ENCODE measurements around the gene SMOC2.
A peak's percentile ranks its signal among the peaks of the same experiment; 100 is the strongest.

SMOC2 gene

DNA sequence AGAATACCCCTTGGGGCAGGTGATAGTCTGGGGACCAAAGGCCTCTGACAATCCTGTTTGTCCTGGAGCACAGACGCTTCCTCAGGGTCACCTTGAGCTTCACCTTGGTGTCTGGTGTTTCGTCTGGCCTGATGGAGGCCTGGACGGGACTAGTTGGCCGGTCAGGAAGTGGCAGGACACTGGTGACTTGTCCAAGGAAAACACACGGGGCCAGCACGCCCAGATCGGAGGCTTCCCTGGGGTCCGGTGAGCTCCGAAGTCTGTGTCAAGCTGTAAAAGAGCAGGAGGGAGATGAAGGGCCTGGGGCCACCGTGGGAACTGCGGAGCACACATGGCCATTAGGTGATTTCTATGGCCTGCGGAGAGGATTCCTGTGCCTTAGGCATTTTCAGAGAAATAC lies 67.9 kb downstream of the SMOC2 start:
- DNase-seq (ENCODE audit: insufficient read length, low spot score), result no peak
- FAIRE-seq, result no peak

GRCh38 chr6:168513766-168514165 lies 72.8 kb downstream of the SMOC2 start:
- no peak for DNase-seq (ENCODE audit: insufficient read length, low spot score)

GRCh38 chr6:168514216-168514615 lies 73.2 kb downstream of the SMOC2 start:
- FAIRE-seq, result no peak
- DNase-seq (ENCODE audit: insufficient read length, low spot score), result no peak

More at GRCh38 chr6:168513766-168514165, 72.8 kb downstream of the SMOC2 start:
- no peak for FAIRE-seq

- no peak for DNase-seq (ENCODE audit: insufficient read length, low spot score)
- no peak for FAIRE-seq
Measured at GRCh38 chr6:168515376-168515775, 74.4 kb downstream of the SMOC2 start.

- no peak for DNase-seq (ENCODE audit: insufficient read length, low spot score)
- no peak for FAIRE-seq
Measured at GRCh38 chr6:168516944-168517741, 76.2 kb downstream of the SMOC2 start.

- FAIRE-seq (no peak), DNase-seq (ENCODE audit: insufficient read length, low spot score) (no peak)
Measured at GRCh38 chr6:168517742-168518347, 76.9 kb downstream of the SMOC2 start.

DNA sequence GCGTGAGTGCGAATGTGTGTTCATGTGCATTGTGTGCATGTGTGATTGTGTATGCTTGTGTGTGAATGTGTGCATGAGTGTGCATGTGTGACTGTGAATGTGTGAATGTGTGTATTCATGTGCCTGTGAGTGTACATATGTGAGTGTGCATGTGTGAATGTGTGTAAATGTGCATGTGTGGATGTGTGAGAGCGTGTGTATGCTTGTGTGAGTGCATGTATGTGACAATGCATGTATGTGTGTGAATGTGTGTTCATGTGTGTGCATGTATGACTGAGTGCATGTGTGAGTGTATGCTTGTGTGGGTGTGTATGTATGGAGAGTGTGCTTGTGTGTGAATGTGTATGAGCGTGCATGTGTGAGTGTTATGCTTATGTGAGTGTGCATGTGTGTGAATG lies 77.4 kb downstream of the SMOC2 start:
- no peak for DNase-seq (ENCODE audit: insufficient read length, low spot score)
- FAIRE-seq, result no peak

DNA sequence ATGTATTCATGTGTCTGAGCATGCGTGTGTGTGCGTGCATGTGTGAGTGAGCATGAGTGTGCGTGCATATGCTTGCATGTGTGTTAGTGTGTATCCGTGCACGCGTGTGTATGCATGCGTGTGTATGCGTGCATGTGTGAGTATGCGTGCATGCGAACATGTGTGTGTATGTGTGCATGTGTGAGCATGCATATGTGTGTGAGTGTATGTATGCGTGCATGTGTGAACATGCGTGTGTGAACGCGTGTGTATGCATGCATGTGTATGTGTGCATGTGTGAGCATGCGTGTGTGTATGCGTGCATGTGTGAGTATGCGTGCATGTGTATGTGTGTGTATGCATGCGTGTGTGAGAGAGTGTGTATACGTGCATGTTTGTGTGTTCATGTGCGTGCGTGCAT lies 77.9 kb downstream of the SMOC2 start:
- DNase-seq (ENCODE audit: insufficient read length, low spot score) (no peak), FAIRE-seq (no peak)

GRCh38 chr6:168520233-168520632 lies 79.2 kb downstream of the SMOC2 start:
- no peak for FAIRE-seq
- no peak for DNase-seq (ENCODE audit: insufficient read length, low spot score)

DNA sequence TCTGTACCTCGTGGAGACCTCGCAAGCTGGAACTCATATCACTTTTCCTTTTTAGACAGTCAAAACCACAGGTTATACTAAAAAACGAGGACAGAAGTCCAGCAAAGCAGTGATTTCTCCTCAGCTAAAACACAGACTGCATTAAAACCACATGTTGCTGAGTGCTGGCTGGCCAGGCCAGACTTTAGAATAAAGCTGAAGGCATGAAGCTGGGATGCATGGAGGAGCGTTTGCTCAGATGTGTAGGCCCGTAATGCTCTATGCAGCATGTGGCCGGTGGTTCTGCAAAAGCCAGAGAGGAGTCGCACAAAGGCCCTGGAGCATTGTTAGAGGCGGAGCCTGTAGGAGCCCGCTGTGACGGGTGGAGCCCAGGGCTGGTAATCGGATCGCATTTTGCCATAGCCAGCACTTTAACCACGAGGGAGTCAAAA lies 83.6 kb downstream of the SMOC2 start:
- DNase-seq (ENCODE audit: insufficient read length, low spot score) (no peak), FAIRE-seq (no peak)

DNA sequence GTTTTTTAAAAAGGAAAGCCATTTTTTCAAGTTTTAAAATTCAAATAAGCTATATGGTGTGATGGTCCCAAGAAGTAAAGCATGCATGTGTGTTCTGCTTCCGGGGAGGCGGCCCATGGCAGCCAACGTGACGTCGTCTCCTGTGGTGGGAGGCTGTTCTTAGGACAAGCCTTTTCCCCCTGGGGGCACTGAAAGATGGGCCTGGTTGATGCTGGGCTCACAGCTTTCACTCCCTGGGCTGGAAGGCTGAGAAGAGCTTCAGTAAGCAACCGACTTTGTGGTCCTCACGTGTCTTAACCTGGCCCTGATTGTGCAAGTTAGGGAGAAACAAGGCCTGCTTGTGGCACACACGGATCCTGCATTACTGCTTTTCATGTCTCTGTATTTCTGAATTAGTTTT lies 84.1 kb downstream of the SMOC2 start:
- no peak for DNase-seq (ENCODE audit: insufficient read length, low spot score)
- no peak for FAIRE-seq

DNA sequence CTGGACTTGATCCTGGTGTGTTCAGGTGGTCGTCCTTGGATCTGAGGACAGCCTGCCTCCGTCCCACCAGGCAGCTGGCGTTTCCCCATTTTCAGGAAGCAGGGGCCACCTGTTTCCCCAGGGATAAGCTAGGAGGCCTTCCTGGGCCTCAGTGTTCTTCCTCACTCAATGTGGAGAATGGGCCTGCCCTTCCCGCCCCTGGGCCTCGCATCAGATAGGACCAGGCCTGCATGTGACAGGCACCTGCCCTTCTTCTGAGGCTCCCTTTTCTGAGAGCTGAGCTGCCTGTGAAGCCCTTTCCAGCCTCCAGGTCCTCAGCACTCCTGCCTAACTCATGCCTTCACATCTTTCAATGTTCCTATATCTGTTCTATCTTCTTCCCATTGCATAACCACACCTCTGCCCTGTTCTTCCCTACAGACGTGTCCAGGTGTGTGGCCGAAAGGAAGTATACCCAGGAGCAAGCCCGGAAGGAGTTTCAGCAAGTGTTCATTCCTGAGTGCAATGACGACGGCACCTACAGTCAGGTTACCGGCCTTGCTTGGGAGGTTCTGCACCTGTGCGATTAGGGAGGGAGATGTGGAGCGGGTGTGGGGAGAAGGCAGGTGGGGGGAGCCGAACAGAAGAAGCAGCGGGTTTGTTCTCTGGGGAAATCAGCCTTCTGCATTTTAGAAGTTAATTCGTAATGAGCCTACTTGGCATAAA lies 85.1 kb downstream of the SMOC2 start:
- FAIRE-seq (no peak), DNase-seq (ENCODE audit: insufficient read length, low spot score) (no peak)

DNA sequence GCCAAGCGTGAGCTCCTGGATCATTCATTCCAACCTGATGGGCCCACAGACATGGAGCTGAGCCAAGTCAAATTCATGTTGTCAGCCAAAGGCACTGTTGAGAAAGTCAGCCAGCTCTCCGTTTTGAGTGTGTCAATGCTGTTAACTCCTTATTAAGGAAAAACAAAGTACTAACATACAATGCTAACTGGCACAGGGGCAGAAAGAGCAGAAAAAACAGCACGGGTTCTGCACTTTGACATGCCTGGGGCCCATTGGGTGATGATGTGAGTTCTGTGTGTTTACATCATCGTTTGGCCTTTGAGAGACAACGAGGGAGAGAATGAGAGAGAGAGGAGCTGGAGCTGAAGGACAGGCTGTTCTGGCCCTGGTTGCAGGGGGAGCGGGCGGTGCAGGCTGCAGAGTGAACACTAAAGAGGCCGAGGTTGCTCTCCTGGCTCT lies 85.9 kb downstream of the SMOC2 start:
- FAIRE-seq, result no peak

GRCh38 chr6:168527451-168528210 lies 86.6 kb downstream of the SMOC2 start:
- no peak for FAIRE-seq

More for the DNA sequence above, 85.9 kb downstream of the SMOC2 start:
- DNase-seq (ENCODE audit: insufficient read length, low spot score), result no peak

DNA sequence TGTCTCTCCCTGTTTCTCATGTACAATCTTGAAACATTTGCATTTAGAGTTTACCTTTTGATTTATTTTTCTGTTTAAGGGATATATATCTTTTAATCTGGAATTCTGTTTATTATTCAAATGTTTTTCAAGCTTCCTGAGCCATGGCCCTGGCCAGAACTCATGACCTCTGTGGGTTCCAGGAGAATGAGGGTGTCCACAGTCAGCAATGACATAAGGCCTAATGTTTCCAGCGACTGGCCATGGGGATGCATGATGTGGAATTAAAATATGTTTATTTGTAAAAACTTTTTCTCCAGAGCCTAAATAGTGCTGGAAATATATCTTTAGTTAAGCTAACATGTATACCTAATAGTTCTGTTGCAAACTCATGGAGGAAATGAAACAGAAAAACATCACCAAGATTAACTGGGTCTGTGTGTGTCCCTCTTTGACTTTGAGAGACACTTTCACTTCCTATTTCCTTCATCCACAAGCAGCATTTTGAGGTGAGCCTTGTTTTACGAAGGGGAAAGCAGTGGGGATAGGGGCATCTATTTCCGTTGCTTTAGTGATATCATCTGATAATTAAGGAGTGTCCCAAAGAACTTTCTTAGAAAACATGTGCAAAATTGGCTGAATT lies 87.6 kb downstream of the SMOC2 start:
- FAIRE-seq (peak; percentile 78), DNase-seq (ENCODE audit: insufficient read length, low spot score) (peak; percentile 36)

More at GRCh38 chr6:168527451-168528210, 86.6 kb downstream of the SMOC2 start:
- DNase-seq (ENCODE audit: insufficient read length, low spot score), result no peak

DNA sequence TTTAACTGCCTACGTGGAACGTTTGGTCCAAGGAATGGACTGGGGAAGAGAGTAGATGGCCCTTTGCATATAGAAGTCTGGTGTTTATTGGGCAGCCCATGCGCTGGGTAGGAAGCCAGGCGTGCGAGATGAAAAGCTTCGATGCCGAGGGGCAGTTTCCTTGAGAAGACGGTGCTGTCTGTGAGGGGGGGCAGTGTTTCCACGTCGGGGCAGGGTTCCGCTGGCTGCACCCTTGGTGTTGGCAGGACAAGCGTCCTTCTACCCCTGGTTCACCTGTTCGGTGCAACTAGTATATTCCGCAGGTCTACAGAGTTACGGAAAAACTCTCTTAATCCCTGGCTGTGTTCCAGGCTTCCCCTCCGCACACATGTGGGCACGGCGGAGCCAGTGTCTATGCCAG lies 88.2 kb downstream of the SMOC2 start:
- no peak for FAIRE-seq
- DNase-seq (ENCODE audit: insufficient read length, low spot score), result no peak

DNA sequence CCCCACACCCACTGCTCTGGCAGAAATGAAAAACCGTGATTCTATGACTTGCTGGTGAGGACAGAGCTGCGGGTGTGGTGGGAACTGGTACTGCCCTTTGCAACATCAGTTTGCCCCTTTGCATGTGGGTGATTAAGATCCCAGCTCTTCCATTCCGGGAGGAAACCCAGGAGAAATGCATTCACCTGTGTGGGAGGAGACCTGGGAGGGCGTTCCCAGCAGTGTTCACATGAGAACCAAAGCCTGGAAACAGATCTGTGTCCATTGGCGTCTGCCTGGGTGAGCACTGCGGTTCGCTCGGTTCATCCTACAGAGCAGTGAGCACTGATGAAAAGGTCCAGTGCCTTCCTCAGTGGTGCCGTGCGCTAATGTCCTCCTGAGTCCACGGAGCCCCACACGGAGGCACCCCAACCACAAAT lies 89.7 kb downstream of the SMOC2 start:
- no peak for DNase-seq (ENCODE audit: insufficient read length, low spot score)
- no peak for FAIRE-seq

DNA sequence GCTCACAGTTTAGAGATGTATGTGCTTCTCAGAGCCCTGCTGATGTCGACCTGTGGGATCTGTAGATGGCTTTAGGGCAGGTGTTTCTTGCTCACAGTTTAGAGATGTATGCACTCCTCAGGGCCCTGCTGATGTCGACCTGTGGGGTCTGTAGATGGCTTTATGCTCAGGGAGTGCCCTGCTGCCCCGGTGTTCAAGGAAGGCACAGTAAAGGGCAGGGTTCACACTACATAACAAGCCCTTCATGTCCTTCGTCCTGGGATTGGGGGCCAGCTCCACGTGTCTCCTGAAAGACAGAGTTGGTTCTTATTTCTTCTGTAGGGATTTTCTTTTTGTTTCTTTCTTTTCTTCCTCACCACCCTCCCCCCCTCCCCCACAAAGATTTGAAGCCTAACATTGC lies 91.1 kb downstream of the SMOC2 start:
- DNase-seq (ENCODE audit: insufficient read length, low spot score) (no peak), FAIRE-seq (no peak)

DNA sequence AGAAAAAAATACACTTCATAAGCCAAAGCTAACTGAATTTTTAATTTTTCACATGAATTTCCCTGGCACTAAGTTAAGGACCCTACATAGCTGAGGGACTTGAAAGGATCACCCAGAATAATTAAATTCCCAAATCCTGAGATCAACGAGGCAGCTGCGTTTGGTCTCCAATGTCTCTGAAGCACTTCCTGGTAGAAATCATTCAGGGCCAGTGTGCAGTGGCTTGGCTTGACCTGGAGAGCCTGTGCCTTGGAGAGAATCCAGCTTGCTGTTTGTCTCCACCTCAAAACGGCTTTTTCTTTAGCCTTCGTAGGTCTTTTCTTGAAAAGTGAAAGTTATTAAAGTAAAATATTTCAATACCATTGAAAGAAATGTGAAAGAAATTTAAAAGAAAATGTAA lies 92.4 kb downstream of the SMOC2 start:
- no peak for FAIRE-seq
- no peak for DNase-seq (ENCODE audit: insufficient read length, low spot score)

DNA sequence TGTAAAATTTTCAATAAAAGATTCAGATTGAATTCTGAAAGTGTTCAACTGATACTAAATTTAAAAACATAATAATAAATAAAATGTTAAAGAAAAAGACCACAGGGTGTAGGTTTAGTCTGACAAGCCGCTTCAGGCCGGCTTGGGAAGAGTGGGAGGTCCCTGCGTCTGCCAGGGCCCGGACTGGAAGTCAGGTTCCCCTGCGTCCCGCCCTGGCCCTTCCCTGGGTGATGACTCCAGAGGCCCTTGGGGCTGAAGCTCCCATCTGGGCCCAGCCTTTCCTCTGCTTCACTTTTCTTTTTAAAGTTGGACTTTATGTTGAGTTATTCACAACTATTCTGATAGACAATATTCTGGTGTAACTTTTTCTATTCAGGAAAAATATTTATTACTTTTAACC lies 93.3 kb downstream of the SMOC2 start:
- FAIRE-seq, result no peak
- no peak for DNase-seq (ENCODE audit: insufficient read length, low spot score)

Data from GM19239 (cell line).